SK-N-SH (cell line): ENCODE measurements around the gene SIL1. TPM values are rescaled to one million over a fixed set of nuclear protein-coding genes. Genes with fewer than 3 reads are reported as not detected.
A peak's percentile ranks its signal among the peaks of the same experiment; 100 is the strongest.

ENCODE experiments used
- CTCF ChIA-PET: fragments of 300-600, 350-600 bp; formaldehyde crosslinking; extraction: SDS; loops from one replicate; lab custom pipeline; 2021; lab: Yijun Ruan, JAX
- POLR2A ChIA-PET: fragments of 350-600 bp; sonication (Branson Sonifier 250); formaldehyde crosslinking; extraction: SDS; loops from one replicate; lab custom pipeline; 2020; ENCODE audit warnings: antibody characterized with exemption, inconsistent platforms; lab: Yijun Ruan, JAX
- DNase-seq: peaks from one replicate; pipeline ENCODE4 v3.0.0; 2012
- H2AFZ ChIP-seq: fragments of 200-600 bp; sonication (generic); 2 replicates; pipeline ENCODE4 v1.8.1; 2016; ENCODE audit warnings: antibody characterized with exemption, mild to moderate bottlenecking, low read depth
- H3F3A ChIP-seq: fragments of 200-600 bp; sonication (generic); replicated peaks from 2 replicates; pipeline ENCODE3; 2016; ENCODE audit warnings: antibody characterized with exemption, mild to moderate bottlenecking; ENCODE audit not compliant: insufficient read depth
- H3K27ac ChIP-seq, 2 experiments: fragments of 200-500 bp in 1 of 2; fragments of 200-600 bp in 1 of 2; sonication (Bioruptor generic) in 1 of 2; sonication (generic), shearing (Covaris generic) in 1 of 2; 2 replicates each; pipeline versions ENCODE4 v1.5.1 to v1.6.1; 2014 to 2016; ENCODE audit warnings: low read depth in 2 of 2, inconsistent platforms in 1 of 2, low read length in 1 of 2, mild to moderate bottlenecking in 1 of 2, mixed read lengths in 1 of 2
- H3K27me3 ChIP-seq: fragments of 200-600 bp; sonication (generic), shearing (Covaris generic); 2 replicates; pipeline ENCODE4 v1.6.1; 2016; ENCODE audit warnings: mixed run types; ENCODE audit not compliant: insufficient read depth
- H3K36me3 ChIP-seq, 2 experiments: fragments of 200-500 bp in 1 of 2; fragments of 200-600 bp in 1 of 2; sonication (Bioruptor generic) in 1 of 2; sonication (generic) in 1 of 2; replicated peaks in 1 of 2; 2 replicates each; pipeline versions ENCODE3 to v1.5.1; 2014 to 2016; ENCODE audit warnings: low read length in 1 of 2, mild to moderate bottlenecking in 1 of 2; ENCODE audit not compliant: insufficient read depth in 2 of 2, control insufficient read depth in 1 of 2
- H3K4me1 ChIP-seq, 2 experiments: fragments of 200-500 bp in 1 of 2; fragments of 200-600 bp in 1 of 2; sonication (Bioruptor generic) in 1 of 2; sonication (generic), shearing (Covaris generic) in 1 of 2; 2 replicates each; pipeline versions ENCODE4 v1.5.1 to v1.6.1; 2014 to 2016; ENCODE audit warnings: low read depth in 1 of 2, low read length in 1 of 2, mixed run types in 1 of 2; ENCODE audit not compliant: insufficient read depth in 2 of 2, control insufficient read depth in 1 of 2
- H3K4me2 ChIP-seq: fragments of 200-600 bp; sonication (generic), shearing (Covaris generic); 2 replicates; pipeline ENCODE4 v1.6.1; 2017; ENCODE audit warnings: mixed run types
- H3K4me3 ChIP-seq, 2 experiments: fragments of 200-500 bp in 1 of 2; fragments of 200-600 bp in 1 of 2; sonication (Bioruptor generic) in 1 of 2; sonication (generic), shearing (Covaris generic) in 1 of 2; 2 replicates each; pipeline versions ENCODE4 v1.5.1 to v1.8.1; 2014 to 2016; ENCODE audit warnings: low read depth in 2 of 2, inconsistent platforms in 1 of 2, low read length in 1 of 2, mild to moderate bottlenecking in 1 of 2, mixed read lengths in 1 of 2, moderate library complexity in 1 of 2
- H3K79me2 ChIP-seq: fragments of 200-600 bp; sonication (generic); 2 replicates; pipeline ENCODE4 v1.8.1; 2017; ENCODE audit warnings: mild to moderate bottlenecking; ENCODE audit not compliant: insufficient read depth
- H3K9ac ChIP-seq: fragments of 200-600 bp; sonication (generic); 2 replicates; pipeline ENCODE4 v1.6.1; 2017; ENCODE audit warnings: mixed run types
- H3K9me2 ChIP-seq: fragments of 200-600 bp; sonication (generic); 2 replicates; pipeline ENCODE4 v1.6.1; 2017; ENCODE audit warnings: mixed run types
- H3K9me3 ChIP-seq: fragments of 200-600 bp; sonication (generic); 2 replicates; pipeline ENCODE4 v1.6.1; 2017; ENCODE audit warnings: mixed run types, mild to moderate bottlenecking, moderate library complexity
- H4K20me1 ChIP-seq: fragments of 200-600 bp; sonication (generic); 2 replicates; pipeline ENCODE4 v1.6.1; 2017; ENCODE audit warnings: mild to moderate bottlenecking, mixed run types; ENCODE audit not compliant: insufficient read depth
- FOSL2 ChIP-seq: IDR thresholded peaks from 2 replicates; pipeline ENCODE4 v1.4.0; 2012; ENCODE audit warnings: low read depth, mild to moderate bottlenecking, moderate library complexity, borderline replicate concordance
- GABPA ChIP-seq: IDR thresholded peaks from 2 replicates; pipeline ENCODE4 v1.4.0; 2012; ENCODE audit warnings: low read depth, mild to moderate bottlenecking
- IRF3 ChIP-seq: fragments of 150-350 bp; IDR thresholded peaks from 2 replicates; pipeline ENCODE4 v1.6.1; 2016; ENCODE audit warnings: mild to moderate bottlenecking, low read depth, low read length
- JUND ChIP-seq: IDR thresholded peaks from 2 replicates; pipeline ENCODE4 v1.4.0; 2012
- MXI1 ChIP-seq: IDR thresholded peaks from 2 replicates; pipeline ENCODE4 v1.6.1; 2012; ENCODE audit warnings: mild to moderate bottlenecking, low read depth, low read length, improper control_type of control experiment
- NFIC ChIP-seq: IDR thresholded peaks from 2 replicates; pipeline ENCODE4 v1.4.0; 2012; ENCODE audit warnings: borderline replicate concordance
- PBX3 ChIP-seq: IDR thresholded peaks from 2 replicates; pipeline ENCODE4; 2012
- RCOR1 ChIP-seq: fragments of 150-350 bp; IDR thresholded peaks from 2 replicates; pipeline ENCODE4 v1.6.1; 2017; ENCODE audit warnings: antibody characterized with exemption, low read length
- TAF1 ChIP-seq: IDR thresholded peaks from 2 replicates; pipeline ENCODE4 v1.6.1; 2012; ENCODE audit warnings: low read depth, mild to moderate bottlenecking, low read length, moderate library complexity, borderline replicate concordance
- USF1 ChIP-seq: IDR thresholded peaks from 2 replicates; pipeline ENCODE4 v1.4.0; 2012; ENCODE audit warnings: low read depth, borderline replicate concordance
- WGBS: methylation state at CpG from one replicate; pipeline ENCODE4 v1.1.6; 2017; ENCODE audit warnings: low lambda C conversion rate; 5-methylcytosine and 5-hydroxymethylcytosine counted together
- polyA plus RNA-seq, 3 experiments: library from polyadenylated mRNA; depleted of rRNA; stranded (reverse); fragments of >200 nt; gene quantifications; 2 replicates each; pipeline ENCODE4 v1.2.3, GENCODE V29; 2012

The SIL1 gene
- polyA plus RNA-seq, 1 of the 3 experiments (the other 2 are of a cell fraction), result 25.9 TPM

GRCh38 chr5:139043157-139043905, 154.8 kb downstream of the SIL1 start:
- WGBS, result 90% methylated on average over 4 of the region's 4 CpGs
- no peaks in the 10 kb centered on the region for H3K36me3 ChIP-seq
- no peaks in the 10 kb centered on the region for H3K9me2 ChIP-seq
- no peak overlapping the region for H2AFZ ChIP-seq
- ChIA-PET POLR2A (no interaction called here), CTCF (no interaction called here)
- no peak overlapping the region for H3K4me2 ChIP-seq
- H3F3A ChIP-seq, result no peaks in the 10 kb centered on the region
- H3K4me3 ChIP-seq, result no peak overlapping the region
- DNase-seq, result no peak
- H3K9ac ChIP-seq, result no peak overlapping the region
- no peaks in the 10 kb centered on the region for H3K79me2 ChIP-seq
- no peak overlapping the region for H3K27ac ChIP-seq
- no peaks in the 10 kb centered on the region for H3K9me3 ChIP-seq
- no peaks in the 10 kb centered on the region for H3K27me3 ChIP-seq
- H4K20me1 ChIP-seq, result no peaks in the 10 kb centered on the region
- no peak for TF ChIP-seq USF1
- TF ChIP-seq FOSL2, result no peak
- TF ChIP-seq NFIC, result peak; percentile 21; the same call in 1 of the 2 replicates
- no peak for TF ChIP-seq IRF3
- TF ChIP-seq, all 33 proteins: peak for 1
- no peaks in the 10 kb centered on the region for H3K4me1 ChIP-seq

GRCh38 chr5:139040081-139040480, 158.1 kb downstream of the SIL1 start:
- TF ChIP-seq FOSL2, result no peak
- TF ChIP-seq MXI1, result no peak
- TF ChIP-seq JUND, result no peak
- no peak for TF ChIP-seq PBX3
- TF ChIP-seq USF1, result no peak
- no peak for TF ChIP-seq GABPA
- TF ChIP-seq TAF1, result no peak
- no peak for TF ChIP-seq RCOR1
- H3K27me3 ChIP-seq, result no peaks in the 10 kb centered on the region
- ChIA-PET POLR2A (no interaction called here), CTCF (no interaction called here)
- H3K36me3 ChIP-seq, result no peaks in the 10 kb centered on the region
- no peaks in the 10 kb centered on the region for H3K9me2 ChIP-seq
- DNase-seq, result no peak
- H3K79me2 ChIP-seq, result no peaks in the 10 kb centered on the region
- H3K4me2 ChIP-seq, result no peak overlapping the region
- H2AFZ ChIP-seq, result no peak overlapping the region
- no peaks in the 10 kb centered on the region for H4K20me1 ChIP-seq
- H3K9me3 ChIP-seq, result no peaks in the 10 kb centered on the region
- no peaks in the 10 kb centered on the region for H3F3A ChIP-seq
- no peak overlapping the region for H3K27ac ChIP-seq
- H3K4me3 ChIP-seq, result no peak overlapping the region
- no peaks in the 10 kb centered on the region for H3K4me1 ChIP-seq
- WGBS, result 82% methylated on average over 1 of the region's 1 CpG
- H3K9ac ChIP-seq, result no peak overlapping the region
